HepG2 (cell line): Measurements from ENCODE around the gene TAGLN2. TPM values are rescaled to one million over a fixed set of nuclear protein-coding genes. Genes with fewer than 3 reads are reported as not detected.

Experiments
- EEA1 ChIP-seq: sonication (generic); formaldehyde crosslinking; IDR thresholded peaks from 2 replicates; pipeline ENCODE4 v1.5.1; 2020; ENCODE audit warnings: mild to moderate bottlenecking, missing genetic modification reagents, borderline replicate concordance
- HNRNPH1 ChIP-seq: fragments of 200-400 bp; formaldehyde crosslinking; optimal IDR thresholded peaks from 2 replicates; pipeline ENCODE3; 2017; ENCODE audit warnings: mild to moderate bottlenecking, low read depth, low read length
- MIXL1 ChIP-seq: IDR thresholded peaks from 2 replicates; pipeline ENCODE4 v1.6.1; 2016
- NCOR1 ChIP-seq: fragments of 200-600 bp; sonication (generic); IDR thresholded peaks from 2 replicates; pipeline ENCODE4 v1.7.0; 2017; ENCODE audit warnings: antibody characterized with exemption, low read length, borderline replicate concordance
- NONO ChIP-seq, 2 experiments: fragments of 450-650 bp in 1 of 2; sonication (generic) in 1 of 2; formaldehyde crosslinking in 1 of 2; IDR thresholded peaks in 1 of 2; conservative IDR thresholded peaks in 1 of 2; 2 replicates each; pipeline versions ENCODE4 v1.6.1 to v1.8.0; 2017 to 2022; ENCODE audit warnings: mild to moderate bottlenecking in 1 of 2, missing genetic modification reagents in 1 of 2, moderate library complexity in 1 of 2
- NRL ChIP-seq: sonication (generic); formaldehyde crosslinking; IDR thresholded peaks from 2 replicates; pipeline ENCODE4 v1.5.0; 2020; ENCODE audit warnings: missing genetic modification reagents, mild to moderate bottlenecking, moderate library complexity, borderline replicate concordance
- PCBP1 ChIP-seq: fragments of 200-400 bp; formaldehyde crosslinking; IDR thresholded peaks from 2 replicates; pipeline ENCODE4 v1.6.1; 2017; ENCODE audit warnings: mild to moderate bottlenecking, low read depth, low read length, borderline replicate concordance
- PHF5A ChIP-seq: IDR thresholded peaks from one replicate; pipeline ENCODE4 v1.6.1; 2018; ENCODE audit warnings: low read depth, missing genetic modification reagents; ENCODE audit not compliant: unreplicated experiment
- RARA ChIP-seq: IDR thresholded peaks from 2 replicates; pipeline ENCODE4 v1.6.1; 2016; ENCODE audit warnings: missing genetic modification reagents, missing compliant biosample characterization
- RBM22 ChIP-seq: fragments of 200-400 bp; formaldehyde crosslinking; optimal IDR thresholded peaks from 2 replicates; pipeline ENCODE3; 2017; ENCODE audit warnings: mild to moderate bottlenecking, low read length, moderate library complexity
- SATB2 ChIP-seq: sonication (generic); formaldehyde crosslinking; IDR thresholded peaks from 2 replicates; pipeline ENCODE4 v1.5.0; 2020; ENCODE audit warnings: missing genetic modification reagents
- SMARCC2 ChIP-seq: fragments of 450-650 bp; IDR thresholded peaks from 2 replicates; pipeline ENCODE4 v1.6.1; 2017; ENCODE audit warnings: antibody characterized with exemption, mild to moderate bottlenecking
- ZC3H4 ChIP-seq: sonication (generic); formaldehyde crosslinking; IDR thresholded peaks from 2 replicates; pipeline ENCODE4 v1.4.0; 2020; ENCODE audit warnings: missing genetic modification reagents, borderline replicate concordance
- ZNF256 ChIP-seq: sonication (generic); formaldehyde crosslinking; conservative IDR thresholded peaks from 2 replicates; pipeline ENCODE4 v1.4.0; 2020; ENCODE audit warnings: missing genetic modification reagents
- ZNF747 ChIP-seq: sonication (generic); formaldehyde crosslinking; IDR thresholded peaks from 2 replicates; pipeline ENCODE4 v1.8.1; 2023; ENCODE audit warnings: missing genetic modification reagents, mild to moderate bottlenecking, borderline replicate concordance
- ZNF776 ChIP-seq: sonication (generic); formaldehyde crosslinking; IDR thresholded peaks from 2 replicates; pipeline ENCODE4 v1.4.0; 2020; ENCODE audit warnings: mild to moderate bottlenecking, missing genetic modification reagents
- ZNF781 ChIP-seq: sonication (generic); formaldehyde crosslinking; IDR thresholded peaks from 2 replicates; pipeline ENCODE4 v1.5.1; 2020; ENCODE audit warnings: borderline replicate concordance, mild to moderate bottlenecking, missing genetic modification reagents; ENCODE audit errors: not compliant biosample characterization
- ZNF83 ChIP-seq: sonication (generic); formaldehyde crosslinking; IDR thresholded peaks from 2 replicates; pipeline ENCODE4 v1.4.0; 2020; ENCODE audit warnings: missing genetic modification reagents, mild to moderate bottlenecking, borderline replicate concordance
- polyA plus RNA-seq, 8 experiments: library from polyadenylated mRNA; depleted of rRNA in 3 of 8; stranded (reverse) in 7 of 8; unstranded in 1 of 8; fragments of >200 nt; fragmentation: Illumina TruSeq in 4 of 8; extraction: Trizol in 4 of 8; gene quantifications; 2 replicates each; pipeline versions ENCODE4 v1.2.1 to v1.2.3, GENCODE V29; 2011 to 2016; ENCODE audit warnings: low read depth in 4 of 8, missing spikeins in 1 of 8, mixed read lengths in 1 of 8; ENCODE audit not compliant: insufficient read depth in 1 of 8
- total RNA-seq, 5 experiments: library from RNA; depleted of rRNA; stranded (reverse); fragments of >200 nt; fragmentation: Illumina TruSeq; extraction: Trizol; gene quantifications; 2 replicates each; pipeline ENCODE4 v1.2.3, GENCODE V29; 2016; ENCODE audit warnings: low read depth in 1 of 5
- TF ChIP-seq, protein P1 (sequence below): sonication (generic); formaldehyde crosslinking; IDR thresholded peaks from 2 replicates; pipeline ENCODE4 v1.4.0; 2020; ENCODE audit warnings: missing genetic modification reagents
- TF ChIP-seq, protein P2 (sequence below): sonication (generic); formaldehyde crosslinking; IDR thresholded peaks from 2 replicates; pipeline ENCODE4 v1.4.0; 2020; ENCODE audit warnings: missing genetic modification reagents, mild to moderate bottlenecking, borderline replicate concordance
- TF ChIP-seq, protein P3 (sequence below): sonication (generic); formaldehyde crosslinking; IDR thresholded peaks from 2 replicates; pipeline ENCODE4 v1.4.0; 2020; ENCODE audit warnings: mild to moderate bottlenecking, missing genetic modification reagents
- TF ChIP-seq, protein P4 (sequence below): sonication (generic); formaldehyde crosslinking; IDR thresholded peaks from 2 replicates; pipeline ENCODE4 v1.9.0; 2021; ENCODE audit warnings: missing genetic modification reagents, borderline replicate concordance

The TAGLN2 gene
- total and polyA plus RNA-seq, 2 of the 13 experiments (the other 11 are each of a cell fraction or from before 2014, with no cell fraction given): 6.7 to 17.2 TPM

DNA sequence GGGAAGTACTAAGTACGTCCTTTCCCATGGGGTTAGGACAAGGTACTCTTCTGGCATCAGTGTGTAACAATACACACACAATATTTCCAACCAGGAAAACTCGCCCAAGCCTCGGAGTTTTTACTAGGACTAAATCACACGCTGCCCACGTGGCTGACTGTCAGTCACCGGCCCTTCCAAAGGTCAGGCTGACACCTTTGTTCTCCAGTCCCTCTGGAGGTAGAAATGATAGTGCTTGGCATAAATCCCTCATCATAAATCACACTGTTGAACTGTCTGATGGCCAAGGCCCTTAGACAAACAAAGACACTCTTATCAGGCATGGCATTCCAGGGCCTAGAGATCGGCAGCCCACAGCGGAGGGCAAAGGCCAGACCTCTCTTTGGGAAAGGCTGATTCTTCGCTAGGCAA, 45.6 kb upstream of the TAGLN2 start (continued):
- TF ChIP-seq EEA1 (CRISPR knock-in tag) (no peak), PHF5A (CRISPR knock-in tag) (no peak), ZNF776 (no peak), RBM22 (no peak), SATB2 (CRISPR knock-in tag) (no peak), ZNF83 (CRISPR knock-in tag) (no peak), ZNF256 (CRISPR knock-in tag) (no peak), NONO (IDR thresholded peaks at IDR 0.05) (no peak), NONO (CRISPR knock-in tag; conservative IDR thresholded peaks at IDR 0.05) (peak; percentile 44; the same call in 1 of the 2 replicates), NRL (CRISPR knock-in tag) (no peak), HNRNPH1 (no peak), ZC3H4 (CRISPR knock-in tag) (no peak), SMARCC2 (no peak), ZNF747 (CRISPR knock-in tag) (peak; percentile 36; the same call in 1 of the 2 replicates), ZNF781 (peak; percentile 59), NCOR1 (peak; percentile 77; the same call in 1 of the 2 replicates), MIXL1 (no peak), RARA (peak; percentile 84), PCBP1 (no peak)
- TF ChIP-seq, protein P1, sequence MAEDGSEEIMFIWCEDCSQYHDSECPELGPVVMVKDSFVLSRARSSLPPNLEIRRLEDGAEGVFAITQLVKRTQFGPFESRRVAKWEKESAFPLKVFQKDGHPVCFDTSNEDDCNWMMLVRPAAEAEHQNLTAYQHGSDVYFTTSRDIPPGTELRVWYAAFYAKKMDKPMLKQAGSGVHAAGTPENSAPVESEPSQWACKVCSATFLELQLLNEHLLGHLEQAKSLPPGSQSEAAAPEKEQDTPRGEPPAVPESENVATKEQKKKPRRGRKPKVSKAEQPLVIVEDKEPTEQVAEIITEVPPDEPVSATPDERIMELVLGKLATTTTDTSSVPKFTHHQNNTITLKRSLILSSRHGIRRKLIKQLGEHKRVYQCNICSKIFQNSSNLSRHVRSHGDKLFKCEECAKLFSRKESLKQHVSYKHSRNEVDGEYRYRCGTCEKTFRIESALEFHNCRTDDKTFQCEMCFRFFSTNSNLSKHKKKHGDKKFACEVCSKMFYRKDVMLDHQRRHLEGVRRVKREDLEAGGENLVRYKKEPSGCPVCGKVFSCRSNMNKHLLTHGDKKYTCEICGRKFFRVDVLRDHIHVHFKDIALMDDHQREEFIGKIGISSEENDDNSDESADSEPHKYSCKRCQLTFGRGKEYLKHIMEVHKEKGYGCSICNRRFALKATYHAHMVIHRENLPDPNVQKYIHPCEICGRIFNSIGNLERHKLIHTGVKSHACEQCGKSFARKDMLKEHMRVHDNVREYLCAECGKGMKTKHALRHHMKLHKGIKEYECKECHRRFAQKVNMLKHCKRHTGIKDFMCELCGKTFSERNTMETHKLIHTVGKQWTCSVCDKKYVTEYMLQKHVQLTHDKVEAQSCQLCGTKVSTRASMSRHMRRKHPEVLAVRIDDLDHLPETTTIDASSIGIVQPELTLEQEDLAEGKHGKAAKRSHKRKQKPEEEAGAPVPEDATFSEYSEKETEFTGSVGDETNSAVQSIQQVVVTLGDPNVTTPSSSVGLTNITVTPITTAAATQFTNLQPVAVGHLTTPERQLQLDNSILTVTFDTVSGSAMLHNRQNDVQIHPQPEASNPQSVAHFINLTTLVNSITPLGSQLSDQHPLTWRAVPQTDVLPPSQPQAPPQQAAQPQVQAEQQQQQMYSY (CRISPR knock-in tag): no peak
- TF ChIP-seq, protein P2, sequence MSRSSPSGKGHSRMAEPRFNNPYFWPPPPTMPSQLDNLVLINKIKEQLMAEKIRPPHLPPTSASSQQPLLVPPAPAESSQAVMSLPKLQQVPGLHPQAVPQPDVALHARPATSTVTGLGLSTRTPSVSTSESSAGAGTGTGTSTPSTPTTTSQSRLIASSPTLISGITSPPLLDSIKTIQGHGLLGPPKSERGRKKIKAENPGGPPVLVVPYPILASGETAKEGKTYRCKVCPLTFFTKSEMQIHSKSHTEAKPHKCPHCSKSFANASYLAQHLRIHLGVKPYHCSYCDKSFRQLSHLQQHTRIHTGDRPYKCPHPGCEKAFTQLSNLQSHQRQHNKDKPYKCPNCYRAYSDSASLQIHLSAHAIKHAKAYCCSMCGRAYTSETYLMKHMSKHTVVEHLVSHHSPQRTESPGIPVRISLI (CRISPR knock-in tag): no peak
- TF ChIP-seq, protein P3, sequence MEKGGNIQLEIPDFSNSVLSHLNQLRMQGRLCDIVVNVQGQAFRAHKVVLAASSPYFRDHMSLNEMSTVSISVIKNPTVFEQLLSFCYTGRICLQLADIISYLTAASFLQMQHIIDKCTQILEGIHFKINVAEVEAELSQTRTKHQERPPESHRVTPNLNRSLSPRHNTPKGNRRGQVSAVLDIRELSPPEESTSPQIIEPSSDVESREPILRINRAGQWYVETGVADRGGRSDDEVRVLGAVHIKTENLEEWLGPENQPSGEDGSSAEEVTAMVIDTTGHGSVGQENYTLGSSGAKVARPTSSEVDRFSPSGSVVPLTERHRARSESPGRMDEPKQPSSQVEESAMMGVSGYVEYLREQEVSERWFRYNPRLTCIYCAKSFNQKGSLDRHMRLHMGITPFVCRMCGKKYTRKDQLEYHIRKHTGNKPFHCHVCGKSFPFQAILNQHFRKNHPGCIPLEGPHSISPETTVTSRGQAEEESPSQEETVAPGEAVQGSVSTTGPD: no peak
- TF ChIP-seq, protein P4, sequence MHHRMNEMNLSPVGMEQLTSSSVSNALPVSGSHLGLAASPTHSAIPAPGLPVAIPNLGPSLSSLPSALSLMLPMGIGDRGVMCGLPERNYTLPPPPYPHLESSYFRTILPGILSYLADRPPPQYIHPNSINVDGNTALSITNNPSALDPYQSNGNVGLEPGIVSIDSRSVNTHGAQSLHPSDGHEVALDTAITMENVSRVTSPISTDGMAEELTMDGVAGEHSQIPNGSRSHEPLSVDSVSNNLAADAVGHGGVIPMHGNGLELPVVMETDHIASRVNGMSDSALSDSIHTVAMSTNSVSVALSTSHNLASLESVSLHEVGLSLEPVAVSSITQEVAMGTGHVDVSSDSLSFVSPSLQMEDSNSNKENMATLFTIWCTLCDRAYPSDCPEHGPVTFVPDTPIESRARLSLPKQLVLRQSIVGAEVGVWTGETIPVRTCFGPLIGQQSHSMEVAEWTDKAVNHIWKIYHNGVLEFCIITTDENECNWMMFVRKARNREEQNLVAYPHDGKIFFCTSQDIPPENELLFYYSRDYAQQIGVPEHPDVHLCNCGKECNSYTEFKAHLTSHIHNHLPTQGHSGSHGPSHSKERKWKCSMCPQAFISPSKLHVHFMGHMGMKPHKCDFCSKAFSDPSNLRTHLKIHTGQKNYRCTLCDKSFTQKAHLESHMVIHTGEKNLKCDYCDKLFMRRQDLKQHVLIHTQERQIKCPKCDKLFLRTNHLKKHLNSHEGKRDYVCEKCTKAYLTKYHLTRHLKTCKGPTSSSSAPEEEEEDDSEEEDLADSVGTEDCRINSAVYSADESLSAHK (CRISPR knock-in tag): no peak
